CD4-positive, alpha-beta T cell treated with Interleukin-6 at 100 ng/mL for 8 hours (primary cell): ENCODE data around the gene OCSTAMP.

Source experiments
- DNase-seq: peaks from one replicate; pipeline ENCODE4 v3.0.0-alpha.2; 2020; ENCODE audit warnings: mixed read lengths, low spot score

Gene OCSTAMP

DNA sequence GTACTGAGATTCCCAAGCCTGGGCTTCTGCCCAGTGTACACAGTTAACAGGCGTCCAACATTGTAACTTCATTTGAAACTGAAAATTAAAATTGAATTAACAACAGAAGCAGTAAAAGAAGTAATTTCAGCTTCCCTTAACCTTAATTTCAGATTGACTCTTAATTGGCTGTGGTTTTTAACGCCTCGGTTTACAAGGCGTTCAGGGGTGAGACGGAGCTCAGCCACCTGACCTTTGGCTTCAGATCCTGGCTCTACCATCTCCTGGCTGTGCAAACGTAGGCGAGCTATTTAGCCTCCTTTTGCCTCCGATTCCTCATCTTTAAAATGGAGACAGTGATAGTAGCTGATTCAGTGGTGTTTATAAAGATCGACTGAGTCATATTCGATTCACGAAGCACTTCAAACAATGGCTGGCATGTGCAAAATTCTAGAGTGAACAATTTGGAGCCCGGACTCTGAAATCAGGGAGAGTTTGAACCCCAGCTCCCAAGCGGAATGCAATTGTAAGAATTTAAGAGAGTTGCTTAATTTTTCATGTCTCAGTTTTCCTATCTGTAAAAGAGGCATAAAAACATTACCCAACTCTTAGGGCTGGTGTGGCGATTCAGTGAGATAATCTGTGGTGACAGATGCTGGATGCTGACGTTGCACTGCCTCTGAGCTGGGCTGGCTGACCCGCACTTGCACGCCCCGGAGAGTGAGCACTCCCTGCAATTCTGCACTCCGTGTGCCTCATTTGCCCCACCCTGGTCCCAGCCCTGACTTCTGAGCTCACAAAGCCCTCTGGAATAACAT is 23.5 kb upstream of the OCSTAMP start:
- no peak for DNase-seq

DNA sequence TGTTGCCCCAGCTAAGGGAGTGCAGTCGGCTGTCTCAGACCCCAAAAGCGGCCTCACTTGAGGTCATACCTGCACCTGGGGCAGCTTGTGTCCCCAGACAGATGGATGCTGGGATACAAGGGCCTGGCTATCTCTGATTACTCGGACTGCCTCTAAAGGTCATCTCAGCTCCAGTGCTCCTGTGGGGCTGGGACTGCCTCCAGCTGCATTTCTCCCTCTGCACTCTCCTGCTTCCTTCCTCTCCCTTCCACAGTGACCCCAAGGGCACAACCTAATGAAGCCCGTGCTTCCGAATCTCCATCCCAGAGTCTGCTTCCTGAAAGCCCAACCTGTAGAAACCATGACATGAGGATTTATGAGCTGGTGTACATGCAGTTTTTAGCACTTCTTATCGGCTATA is 22.8 kb upstream of the OCSTAMP start:
- no peak for DNase-seq

DNA sequence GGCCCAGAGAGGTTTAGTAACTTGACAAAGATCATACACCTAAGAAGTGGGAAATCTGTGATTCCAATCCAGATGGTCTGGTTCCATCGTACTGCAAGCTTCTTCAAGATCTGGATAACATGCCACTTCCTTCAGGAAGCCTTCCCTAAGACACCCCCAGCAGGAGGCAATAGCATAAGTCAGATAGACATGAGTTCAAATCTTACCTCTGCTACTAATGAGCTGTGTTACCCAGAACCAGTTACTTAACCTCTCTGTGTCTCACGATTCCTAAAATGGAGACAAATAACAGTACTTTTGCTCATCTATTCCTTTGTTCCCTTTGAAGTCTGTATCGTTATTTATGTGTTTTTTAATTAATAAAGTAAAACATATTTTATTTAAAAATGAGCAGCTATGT is 22.3 kb upstream of the OCSTAMP start:
- DNase-seq = no peak

GRCh38 chr20:46572153-46572552 is 21.7 kb upstream of the OCSTAMP start:
- DNase-seq = no peak

DNA sequence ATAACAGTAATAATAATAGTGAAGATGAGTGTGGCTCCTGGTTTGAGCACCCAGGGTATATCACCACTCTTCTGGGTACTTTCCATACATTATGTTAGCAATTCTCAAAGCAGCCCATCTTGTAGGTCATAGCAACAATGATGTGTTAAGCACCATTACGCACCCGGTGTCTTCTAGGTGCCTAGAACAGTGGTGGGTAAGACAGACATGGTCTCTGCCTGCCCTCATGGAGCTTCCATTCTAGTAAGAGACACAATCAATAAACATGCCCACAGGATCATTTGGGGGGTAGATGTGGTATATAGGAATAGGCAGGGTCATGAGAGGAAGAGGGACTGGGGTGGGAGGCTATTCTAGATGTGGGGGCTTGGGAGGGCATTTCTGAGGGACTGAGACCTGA is 21.0 kb upstream of the OCSTAMP start:
- DNase-seq = no peak

DNA sequence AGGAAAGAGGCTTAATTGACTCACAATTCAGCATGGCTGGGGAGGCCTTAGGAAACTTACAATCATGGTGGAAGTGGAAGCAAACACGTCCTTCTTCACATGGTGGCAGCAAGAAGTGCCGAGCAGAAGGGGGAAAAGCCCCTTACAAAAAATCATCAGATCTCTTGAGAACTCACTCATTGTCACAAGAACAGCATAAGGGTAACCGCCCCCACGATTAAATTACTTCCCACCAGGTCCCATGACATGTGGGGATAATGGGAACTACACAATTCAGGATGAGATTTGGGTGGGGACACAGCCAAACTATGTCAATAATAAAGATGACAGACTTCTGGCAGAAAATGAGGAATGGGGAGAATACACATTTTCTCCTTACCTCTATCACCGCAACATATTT is 20.5 kb upstream of the OCSTAMP start:
- no peak for DNase-seq

GRCh38 chr20:46569961-46570360 is 19.5 kb upstream of the OCSTAMP start:
- DNase-seq = no peak

DNA sequence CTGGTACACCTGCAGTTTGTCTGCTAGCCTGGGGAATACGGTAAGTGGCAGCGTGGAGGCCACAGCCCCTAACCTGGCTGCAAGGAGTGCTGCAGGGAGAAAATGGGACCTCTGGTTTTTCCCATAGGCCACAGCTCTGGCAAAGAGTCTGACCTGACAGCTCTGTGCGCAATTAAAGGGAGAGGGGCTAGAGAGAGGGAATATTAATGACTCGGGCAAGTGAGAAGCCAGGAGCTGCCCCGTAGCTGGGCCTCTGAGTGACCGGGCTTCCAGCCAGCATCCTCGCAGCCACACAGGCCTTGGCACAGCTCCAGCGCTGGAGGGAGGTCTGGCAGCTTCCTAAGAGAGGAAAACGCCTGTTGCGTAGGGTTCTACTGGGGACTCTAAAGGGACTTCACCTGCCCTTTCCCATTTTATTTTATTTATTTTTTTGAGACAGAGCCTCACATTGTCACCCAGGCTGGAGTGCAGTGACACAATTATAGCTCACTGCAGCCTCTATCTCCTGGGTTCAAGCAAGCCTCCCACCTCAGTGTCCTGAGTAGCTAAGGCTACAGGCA is 18.2 kb upstream of the OCSTAMP start:
- no peak for DNase-seq

DNA sequence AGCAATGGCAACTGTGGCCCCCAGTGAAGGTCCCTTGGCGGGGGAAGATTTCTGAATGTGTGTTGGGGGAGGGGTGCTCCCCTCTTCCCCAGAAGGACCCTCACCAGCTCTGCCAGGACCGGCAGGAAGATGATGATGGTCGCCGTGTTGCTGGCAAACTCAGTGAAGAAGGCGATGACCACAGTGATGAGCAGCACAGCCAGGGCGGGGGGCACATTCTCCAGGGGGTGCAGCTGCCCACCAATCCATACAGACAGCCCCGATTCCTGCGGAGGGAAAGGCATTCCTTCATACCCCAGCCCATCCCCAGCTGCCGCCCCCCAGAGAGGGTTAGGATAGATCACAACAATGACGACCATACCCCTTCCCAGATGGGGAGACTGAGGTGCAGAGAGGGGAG is 15.7 kb upstream of the OCSTAMP start:
- no peak for DNase-seq

GRCh38 chr20:46564241-46564957 is 13.9 kb upstream of the OCSTAMP start:
- no peak for DNase-seq

- DNase-seq = no peak
Observed at GRCh38 chr20:46563860-46564221, 13.4 kb upstream of the OCSTAMP start.

- no peak for DNase-seq
Observed at GRCh38 chr20:46563170-46563859, 12.9 kb upstream of the OCSTAMP start.

- peak; percentile 33 for DNase-seq
Observed at GRCh38 chr20:46562373-46563169, 12.1 kb upstream of the OCSTAMP start.

- no peak for DNase-seq
Observed at GRCh38 chr20:46562009-46562372, 11.5 kb upstream of the OCSTAMP start.

DNA sequence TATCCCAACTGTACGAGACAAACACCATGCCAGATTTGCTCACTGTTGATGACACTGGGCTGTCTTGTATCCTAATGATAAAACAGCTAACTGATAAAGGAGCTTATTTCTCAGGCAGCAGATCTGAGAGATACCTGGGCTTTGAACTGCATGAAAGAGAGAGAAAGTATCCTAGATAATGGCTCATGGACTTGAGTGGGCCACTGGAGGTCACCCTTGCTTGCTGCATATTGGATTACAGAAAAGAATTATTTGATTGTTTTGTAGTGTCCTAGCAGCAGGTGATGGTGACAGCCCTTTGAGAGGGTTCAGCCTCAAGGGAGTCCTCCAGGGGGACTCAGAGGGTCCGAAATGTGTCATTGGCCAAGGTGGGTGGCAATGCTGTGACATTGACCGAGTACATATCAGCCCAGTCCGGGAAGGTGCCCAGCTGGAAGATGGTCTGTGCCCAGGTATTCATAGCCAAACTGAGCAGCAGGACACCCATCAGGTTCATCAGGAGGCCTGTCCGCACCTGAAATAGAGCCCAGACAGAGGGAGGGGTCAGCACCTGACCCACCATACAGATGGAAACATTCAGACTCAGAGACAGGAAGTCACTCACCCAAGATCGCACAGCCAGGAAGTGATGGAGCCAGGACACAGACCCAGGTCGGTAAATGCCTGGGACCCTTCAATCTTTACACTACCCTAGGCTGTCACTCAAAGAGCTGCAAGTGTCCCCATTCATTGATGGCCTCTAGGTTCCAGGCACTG is 9.4 kb upstream of the OCSTAMP start:
- no peak for DNase-seq

- no peak for DNase-seq
Observed at GRCh38 chr20:46559001-46559400, 8.5 kb upstream of the OCSTAMP start.

- no peak for DNase-seq
Observed at GRCh38 chr20:46558511-46558959, 8.1 kb upstream of the OCSTAMP start.

DNA sequence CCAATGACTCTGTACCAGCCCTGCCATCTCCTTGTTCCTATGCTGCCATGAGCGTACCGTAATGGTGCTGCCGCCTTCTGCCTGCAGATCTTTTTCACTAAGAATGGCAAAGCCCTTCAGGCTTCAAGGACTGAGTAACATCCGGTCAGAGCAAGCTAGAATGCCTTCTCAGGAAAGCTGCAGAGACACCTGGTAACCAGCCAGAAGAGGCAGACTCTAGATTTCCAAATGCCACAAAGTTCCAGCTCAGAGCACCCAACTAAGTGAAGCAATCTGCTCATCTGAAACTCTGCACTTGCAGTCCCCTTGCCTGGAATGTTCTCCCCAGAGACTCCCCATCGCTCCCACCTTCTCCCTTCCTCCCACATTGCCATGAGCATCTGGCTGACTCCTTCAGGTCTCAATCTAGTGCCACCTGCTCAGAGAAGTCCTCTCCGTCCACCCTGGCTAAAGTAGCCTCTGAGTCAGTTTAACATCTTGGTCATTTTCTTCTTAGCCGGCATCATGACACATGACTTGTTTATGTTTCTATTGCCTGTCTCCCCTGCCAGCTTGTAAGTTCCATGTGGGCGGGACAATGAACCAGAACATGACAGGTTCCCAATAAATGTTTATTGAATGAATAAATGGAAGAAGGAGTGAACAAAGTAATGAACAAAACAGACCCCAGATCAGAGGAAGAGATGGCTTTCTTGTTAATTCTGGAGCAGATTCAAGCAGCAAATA is 6.9 kb upstream of the OCSTAMP start:
- DNase-seq = no peak

DNA sequence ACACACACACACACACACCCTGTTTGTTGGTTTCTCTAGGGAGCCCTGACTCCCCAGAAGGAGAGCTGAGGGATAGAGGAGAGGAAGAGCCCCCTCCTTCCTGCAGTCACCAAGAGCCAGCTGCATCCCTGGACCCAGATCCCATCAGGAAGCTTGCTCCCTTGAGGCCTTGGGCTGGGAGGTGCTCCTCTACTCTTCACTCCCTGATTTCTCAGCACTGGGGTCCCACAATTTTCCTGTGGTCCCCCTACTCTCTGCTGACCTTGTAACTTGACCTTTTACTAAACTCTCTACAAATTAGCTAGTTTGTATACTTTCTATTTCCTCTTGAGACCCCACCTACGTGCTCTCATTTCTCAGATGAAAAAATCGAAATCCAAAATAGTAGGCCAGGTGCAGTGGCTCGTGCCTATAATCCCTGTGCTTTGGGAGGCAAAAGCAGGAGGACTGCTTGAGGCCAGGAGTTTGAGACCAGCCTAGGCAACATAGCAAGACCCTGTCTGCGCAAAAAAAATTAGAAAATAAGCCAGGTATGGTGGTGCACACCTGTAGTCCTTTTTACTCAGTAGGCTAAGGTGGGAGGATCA is 5.0 kb upstream of the OCSTAMP start:
- DNase-seq = no peak

DNA sequence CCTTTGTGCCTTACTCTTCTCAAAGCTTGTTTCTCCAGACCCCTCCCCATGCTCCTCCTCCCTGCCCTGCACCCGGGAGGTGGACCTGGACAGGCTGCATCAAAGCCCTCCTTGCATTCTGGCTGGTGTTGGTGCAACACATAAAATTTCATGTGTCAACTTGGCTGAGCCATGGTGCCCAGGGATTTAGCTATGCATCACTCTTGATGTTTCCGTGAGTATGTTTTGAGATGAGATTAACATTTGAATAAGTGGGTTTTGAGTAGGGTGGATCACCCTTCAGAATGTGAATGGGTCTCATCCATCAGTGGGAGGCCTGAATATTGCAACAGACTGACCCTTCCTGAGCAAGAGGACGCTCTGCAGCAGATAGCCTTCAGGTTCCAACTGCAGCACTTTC is 4.4 kb upstream of the OCSTAMP start:
- no peak for DNase-seq
